ENCODE measurements around the gene IGSF11. TPM values are rescaled to one million over a fixed set of nuclear protein-coding genes. Genes with fewer than 3 reads are reported as not detected.

Gene IGSF11
- total RNA-seq, 4 donors from 2014 or later, result 4.7 to 11.5 (median 8.6) TPM

GRCh38 chr3:118955914-118956556, 78.6 kb downstream of the IGSF11 start:
- no peaks in the 10 kb centered on the region for H3K36me3 ChIP-seq
- ATAC-seq, result no peak
- H3K27me3 ChIP-seq, result no peaks in the 10 kb centered on the region
- intact Hi-C loops (cut with DNase I; ENCODE audit: low total_unique reads) (no loop called here), in situ Hi-C loops (cut with MboI; ENCODE audit: low sequenced_read_pairs in 4 of 4) (no loop called here)
- TF ChIP-seq CTCF (IDR thresholded peaks at IDR 0.05 in 4 of 5, conservative IDR thresholded peaks at IDR 0.05 in 1 of 5) (no peak), POLR2A (IDR thresholded peaks at IDR 0.05) (no peak)
- H3K27ac ChIP-seq, result no peak overlapping the region
- no peaks in the 10 kb centered on the region for H3K9me3 ChIP-seq
- no peaks in the 10 kb centered on the region for H3K4me1 ChIP-seq
- DNase-seq, result no peak
- H3K4me3 ChIP-seq, result no peak overlapping the region

GRCh38 chr3:118951089-118951488, 83.6 kb downstream of the IGSF11 start:
- no peak for TF ChIP-seq CTCF (IDR thresholded peaks at IDR 0.05 in 4 of 5, conservative IDR thresholded peaks at IDR 0.05 in 1 of 5)
- no peak for TF ChIP-seq POLR2A (IDR thresholded peaks at IDR 0.05)
- Histone ChIP-seq H3K4me3 (no peak overlapping the region), H3K4me1 (no peaks in the 10 kb centered on the region), H3K9me3 (no peaks in the 10 kb centered on the region), H3K27ac (no peak overlapping the region), H3K36me3 (no peaks in the 10 kb centered on the region), H3K27me3 (no peaks in the 10 kb centered on the region)
- DNase-seq (no peak), ATAC-seq (no peak)
- intact Hi-C loops (cut with DNase I; ENCODE audit: low total_unique reads) (no loop called here), in situ Hi-C loops (cut with MboI; ENCODE audit: low sequenced_read_pairs in 4 of 4) (no loop called here)

GRCh38 chr3:118949113-118949760, 85.4 kb downstream of the IGSF11 start:
- intact Hi-C loops (cut with DNase I; ENCODE audit: low total_unique reads), result no loop called here
- in situ Hi-C loops (cut with MboI; ENCODE audit: low sequenced_read_pairs in 4 of 4), result no loop called here
- no peak for DNase-seq

DNA sequence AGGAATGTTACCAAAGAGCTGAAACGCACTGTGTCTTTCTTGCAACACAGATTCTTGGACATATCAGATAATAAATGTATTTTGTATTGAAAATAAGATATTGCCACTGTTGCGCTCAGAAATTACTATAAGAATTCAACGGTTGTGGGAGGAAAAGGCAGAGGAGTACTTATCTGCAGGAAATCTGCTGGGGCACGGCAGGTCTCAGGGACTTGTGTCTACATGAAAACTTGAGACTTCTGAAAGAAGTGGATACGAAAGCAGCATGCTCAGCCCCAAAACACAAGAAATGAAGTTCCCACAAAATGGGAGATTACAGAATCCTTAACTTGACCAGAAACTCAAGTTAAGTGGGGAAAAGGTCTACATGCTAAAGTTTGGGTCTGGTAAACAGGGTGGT, 86.5 kb downstream of the IGSF11 start:
- no peak overlapping the region for H3K27ac ChIP-seq
- TF ChIP-seq CTCF (IDR thresholded peaks at IDR 0.05 in 4 of 5, conservative IDR thresholded peaks at IDR 0.05 in 1 of 5), result no peak
- no peaks in the 10 kb centered on the region for H3K9me3 ChIP-seq
- peaks cover 0 to 6% of the 10 kb centered on the region in 2 donors for H3K4me1 ChIP-seq
- in situ Hi-C loops (cut with MboI; ENCODE audit: low sequenced_read_pairs in 4 of 4), result no loop called here
- intact Hi-C loops (cut with DNase I; ENCODE audit: low total_unique reads), result no loop called here
- DNase-seq (no peak), ATAC-seq (no peak)
- H3K36me3 ChIP-seq, result no peaks in the 10 kb centered on the region
- H3K27me3 ChIP-seq, result no peaks in the 10 kb centered on the region
- no peak overlapping the region for H3K4me3 ChIP-seq

More at GRCh38 chr3:118949113-118949760, 85.4 kb downstream of the IGSF11 start:
- no peaks in the 10 kb centered on the region for H3K27me3 ChIP-seq
- TF ChIP-seq POLR2A (IDR thresholded peaks at IDR 0.05), result no peak
- TF ChIP-seq CTCF (IDR thresholded peaks at IDR 0.05 in 4 of 5, conservative IDR thresholded peaks at IDR 0.05 in 1 of 5), result no peak
- no peak overlapping the region for H3K4me3 ChIP-seq
- no peaks in the 10 kb centered on the region for H3K4me1 ChIP-seq
- H3K9me3 ChIP-seq, result no peaks in the 10 kb centered on the region
- no peak overlapping the region for H3K27ac ChIP-seq
- no peak for ATAC-seq
- H3K36me3 ChIP-seq, result no peaks in the 10 kb centered on the region
